Lower leg skin (tissue), 3 donors: ENCODE results near the gene SAC3D1.

ENCODE experiments used
- POLR2A ChIP-seq, 2 donors: fragments of 450-650 bp; IDR thresholded peaks; one replicate each; pipeline ENCODE4 v1.6.1; 2016 to 2017; ENCODE audit warnings: antibody characterized with exemption in 2 of 2, mild to moderate bottlenecking in 1 of 2, moderate library complexity in 1 of 2
- TF ChIP-seq, protein P1 (sequence below), 3 donors: fragments of 450-650 bp; IDR thresholded peaks; one replicate each; pipeline ENCODE4 v1.5.1; 2016; ENCODE audit warnings: antibody characterized with exemption in 3 of 3, mild to moderate bottlenecking in 3 of 3, moderate library complexity in 2 of 3

GRCh38 chr11:65059523-65059922 is 18.5 kb downstream of the SAC3D1 start:
- TF ChIP-seq, protein P1, sequence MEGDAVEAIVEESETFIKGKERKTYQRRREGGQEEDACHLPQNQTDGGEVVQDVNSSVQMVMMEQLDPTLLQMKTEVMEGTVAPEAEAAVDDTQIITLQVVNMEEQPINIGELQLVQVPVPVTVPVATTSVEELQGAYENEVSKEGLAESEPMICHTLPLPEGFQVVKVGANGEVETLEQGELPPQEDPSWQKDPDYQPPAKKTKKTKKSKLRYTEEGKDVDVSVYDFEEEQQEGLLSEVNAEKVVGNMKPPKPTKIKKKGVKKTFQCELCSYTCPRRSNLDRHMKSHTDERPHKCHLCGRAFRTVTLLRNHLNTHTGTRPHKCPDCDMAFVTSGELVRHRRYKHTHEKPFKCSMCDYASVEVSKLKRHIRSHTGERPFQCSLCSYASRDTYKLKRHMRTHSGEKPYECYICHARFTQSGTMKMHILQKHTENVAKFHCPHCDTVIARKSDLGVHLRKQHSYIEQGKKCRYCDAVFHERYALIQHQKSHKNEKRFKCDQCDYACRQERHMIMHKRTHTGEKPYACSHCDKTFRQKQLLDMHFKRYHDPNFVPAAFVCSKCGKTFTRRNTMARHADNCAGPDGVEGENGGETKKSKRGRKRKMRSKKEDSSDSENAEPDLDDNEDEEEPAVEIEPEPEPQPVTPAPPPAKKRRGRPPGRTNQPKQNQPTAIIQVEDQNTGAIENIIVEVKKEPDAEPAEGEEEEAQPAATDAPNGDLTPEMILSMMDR (IDR thresholded peaks at IDR 0.05) = no peak
- TF ChIP-seq POLR2A (IDR thresholded peaks at IDR 0.05) = no peak
